ENCODE measurements around the gene CCDC38. TPM values are rescaled to one million over a fixed set of nuclear protein-coding genes. Genes with fewer than 3 reads are reported as not detected.

The CCDC38 gene
- polyA plus RNA-seq, 1 donor from 2014 or later: not detected

DNA sequence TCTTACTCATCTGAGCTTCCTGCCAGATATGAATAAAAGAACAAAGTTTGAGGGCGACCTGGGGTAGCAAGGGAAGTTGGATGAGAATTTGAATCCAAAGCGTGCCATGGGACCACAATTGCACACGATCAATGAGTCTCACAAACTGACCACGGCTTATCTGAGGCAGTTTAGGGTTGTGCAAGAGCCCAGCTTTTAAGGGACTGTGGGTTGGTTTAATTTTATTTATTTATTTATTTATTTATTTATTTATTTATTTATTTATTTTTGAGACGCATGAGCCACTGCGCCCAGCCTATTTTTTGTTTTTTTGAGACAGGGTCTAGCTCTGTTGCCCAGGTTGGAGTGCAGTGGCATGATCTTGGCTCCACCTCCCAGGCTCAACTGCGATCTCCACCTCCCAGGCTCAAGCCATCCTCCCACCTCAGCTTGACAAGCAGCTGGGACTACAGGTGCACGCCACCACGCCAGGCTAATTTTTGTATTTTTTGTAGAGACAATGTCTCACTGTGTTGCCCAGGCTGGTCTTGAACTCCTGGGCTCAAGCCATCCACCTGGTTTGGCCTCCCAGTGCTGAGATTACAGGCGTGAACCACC is 1.8 kb upstream of the CCDC38 start:
- Mint-ChIP-seq H3K27me3 (no peaks in the 10 kb centered on the region), H3K4me1 (peaks cover 5 to 10% (median 9%) of the 10 kb centered on the region in 3 donors), H3K36me3 (no peaks in the 10 kb centered on the region), H3K4me3 (peak overlapping the region in 3 of 4 donors; percentile 92 to 96 (median 94)), H3K9me3 (no peaks in the 10 kb centered on the region), H3K27ac (peak overlapping the region in 2 of 3 donors; percentile 25 to 83)

GRCh38 chr12:95943330-95943842 is 972 bp upstream of the CCDC38 start, which contains the start of gene AMDHD1:
Gene AMDHD1 (plus strand): TSS chr12:95943331. CDS start chr12:95943399, 68 bp downstream.
- Mint-ChIP-seq H3K27ac (peak within 1 kb of the TSS; percentile 83 to 98 (median 89)), H3K36me3 (no peaks in the 10 kb centered on the region), H3K4me1 (peaks cover 5 to 10% (median 9%) of the 10 kb centered on the region in 3 donors), H3K27me3 (no peaks in the 10 kb centered on the region), H3K4me3 (peak within 1 kb of the TSS; percentile 92 to 99 (median 97)), H3K9me3 (no peaks in the 10 kb centered on the region)

DNA sequence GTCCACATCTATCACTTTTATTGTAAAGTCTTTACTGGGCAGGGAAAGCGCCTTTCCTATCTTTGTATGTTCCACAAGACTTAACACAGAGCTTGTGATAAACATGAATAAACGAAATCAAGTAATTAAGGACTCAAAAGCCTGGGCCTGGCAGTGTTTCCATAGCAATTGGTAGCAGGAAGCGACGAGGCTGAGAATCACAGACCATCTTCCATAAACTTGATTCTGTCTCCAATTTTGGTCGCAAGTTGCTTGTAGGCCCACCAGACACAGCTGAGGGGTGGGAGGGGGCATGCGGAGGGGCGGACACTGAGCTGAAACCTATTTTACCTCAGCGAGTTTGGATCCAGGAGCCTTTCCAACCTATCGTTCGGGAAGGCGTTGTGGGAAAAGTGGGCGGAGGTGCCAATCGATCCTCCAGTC is 302 bp downstream of the CCDC38 start:
- Mint-ChIP-seq H3K4me3 (peak overlapping the region; percentile 92 to 99 (median 97)), H3K27me3 (no peaks in the 10 kb centered on the region), H3K4me1 (peaks cover 5 to 10% (median 9%) of the 10 kb centered on the region in 3 donors), H3K36me3 (no peaks in the 10 kb centered on the region), H3K9me3 (no peaks in the 10 kb centered on the region), H3K27ac (peak overlapping the region in 2 of 3 donors; percentile 66 to 80)

DNA sequence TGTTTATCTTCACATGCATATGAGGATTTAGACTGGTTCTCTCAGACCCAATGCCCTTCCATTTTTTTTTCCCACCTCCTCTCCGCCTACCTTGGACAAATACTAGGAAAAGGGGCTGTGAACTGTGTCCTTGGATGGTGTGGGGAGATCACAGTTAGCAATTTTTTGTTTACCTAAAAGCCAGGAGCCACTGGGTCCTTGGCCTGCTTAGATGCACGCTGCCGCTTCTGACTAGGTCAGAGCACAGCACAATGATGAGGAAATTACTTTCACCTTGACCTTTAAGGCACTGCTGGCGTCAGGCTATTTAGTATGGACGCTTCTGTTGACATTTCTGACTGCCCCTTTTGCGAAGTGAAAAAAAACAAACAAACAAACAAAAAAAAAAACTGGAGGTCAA is 1.9 kb downstream of the CCDC38 start:
- H3K36me3 Mint-ChIP-seq: no peaks in the 10 kb centered on the region
- H3K27ac Mint-ChIP-seq: peak overlapping the region in 2 of 3 donors; percentile 38 to 41
- no peaks in the 10 kb centered on the region for H3K9me3 Mint-ChIP-seq
- H3K27me3 Mint-ChIP-seq: no peaks in the 10 kb centered on the region
- H3K4me3 Mint-ChIP-seq: peak overlapping the region in 1 of 4 donors; percentile 79
- peaks cover 5 to 10% (median 9%) of the 10 kb centered on the region in 3 donors for H3K4me1 Mint-ChIP-seq

- H3K36me3 Mint-ChIP-seq: peaks cover 4% of the 10 kb centered on the region
- H3K4me1 Mint-ChIP-seq: no peaks in the 10 kb centered on the region
- H3K27ac Mint-ChIP-seq: no peak overlapping the region
- peaks cover 0 to 6% (median 4%) of the 10 kb centered on the region in 3 donors for H3K9me3 Mint-ChIP-seq
- H3K27me3 Mint-ChIP-seq: peaks cover 3% of the 10 kb centered on the region
- no peak overlapping the region for H3K4me3 Mint-ChIP-seq
Measured at GRCh38 chr12:95922231-95922630, 20.2 kb downstream of the CCDC38 start.

- peaks cover 3% of the 10 kb centered on the region for H3K27me3 Mint-ChIP-seq
- H3K27ac Mint-ChIP-seq: no peak overlapping the region
- H3K4me1 Mint-ChIP-seq: no peaks in the 10 kb centered on the region
- no peak overlapping the region for H3K4me3 Mint-ChIP-seq
- peaks cover 0 to 6% (median 4%) of the 10 kb centered on the region in 3 donors for H3K9me3 Mint-ChIP-seq
- H3K36me3 Mint-ChIP-seq: peaks cover 3% of the 10 kb centered on the region
Measured at GRCh38 chr12:95919110-95919509, 23.3 kb downstream of the CCDC38 start.

DNA sequence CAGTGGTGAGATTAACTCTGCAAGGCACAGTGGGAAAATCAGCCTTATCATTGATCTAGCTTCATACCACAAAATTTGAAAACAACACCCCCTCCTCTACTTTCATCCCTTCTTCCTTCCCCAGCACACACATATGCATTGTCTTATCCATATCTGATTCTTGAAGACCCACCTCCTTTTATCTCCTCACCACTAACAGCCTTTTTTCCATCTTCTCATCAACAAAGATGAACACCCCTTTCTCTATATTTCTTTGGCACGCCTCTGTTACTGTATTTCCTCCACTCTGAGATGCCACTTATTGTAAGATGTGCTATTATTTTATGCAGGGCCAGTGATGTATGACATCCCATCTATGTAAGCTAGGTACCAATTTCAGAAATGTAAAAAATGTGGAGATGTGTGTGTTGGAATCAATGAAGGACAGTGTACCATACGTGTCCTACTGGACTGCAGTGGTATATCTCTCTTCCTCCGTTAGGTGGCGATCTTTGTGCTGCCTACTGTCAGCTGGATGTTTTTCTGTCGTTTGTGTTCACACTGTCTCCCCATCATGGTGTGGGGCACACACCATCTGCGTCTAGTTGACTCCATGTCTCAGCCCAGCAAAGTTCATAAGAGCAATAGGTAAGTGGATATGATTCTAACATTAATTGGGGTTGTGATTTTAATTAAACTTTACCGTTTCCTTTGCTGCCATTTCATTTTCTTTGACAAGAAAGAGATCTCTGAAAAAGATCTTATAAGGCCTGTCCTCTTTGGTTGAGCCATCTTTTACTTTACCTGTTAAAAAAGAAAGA is 24.0 kb downstream of the CCDC38 start:
- Mint-ChIP-seq H3K27me3 (peaks cover 3% of the 10 kb centered on the region), H3K36me3 (peaks cover 3% of the 10 kb centered on the region), H3K4me3 (no peak overlapping the region), H3K4me1 (no peaks in the 10 kb centered on the region), H3K9me3 (peaks cover 0 to 6% (median 4%) of the 10 kb centered on the region in 3 donors), H3K27ac (no peak overlapping the region)

- H3K27me3 Mint-ChIP-seq: peaks cover 3% of the 10 kb centered on the region
- H3K9me3 Mint-ChIP-seq: peaks cover 0 to 5% (median 0%) of the 10 kb centered on the region in 3 donors
- H3K36me3 Mint-ChIP-seq: peaks cover 2% of the 10 kb centered on the region
- no peak overlapping the region for H3K4me3 Mint-ChIP-seq
- no peak overlapping the region for H3K27ac Mint-ChIP-seq
- H3K4me1 Mint-ChIP-seq: no peaks in the 10 kb centered on the region
Measured at GRCh38 chr12:95909871-95910270, 32.5 kb downstream of the CCDC38 start.

GRCh38 chr12:95908573-95908972 is 33.8 kb downstream of the CCDC38 start:
- peaks cover 8% of the 10 kb centered on the region for H3K27me3 Mint-ChIP-seq
- no peak overlapping the region for H3K27ac Mint-ChIP-seq
- no peak overlapping the region for H3K4me3 Mint-ChIP-seq
- H3K36me3 Mint-ChIP-seq: peaks cover 2% of the 10 kb centered on the region
- H3K4me1 Mint-ChIP-seq: no peaks in the 10 kb centered on the region
- peaks cover 0 to 7% (median under 1%) of the 10 kb centered on the region in 3 donors for H3K9me3 Mint-ChIP-seq

GRCh38 chr12:95898081-95898480 is 44.3 kb downstream of the CCDC38 start:
- H3K4me1 Mint-ChIP-seq: no peaks in the 10 kb centered on the region
- H3K36me3 Mint-ChIP-seq: peaks cover 2% of the 10 kb centered on the region
- H3K4me3 Mint-ChIP-seq: no peak overlapping the region
- H3K9me3 Mint-ChIP-seq: peaks cover 0 to 4% (median under 1%) of the 10 kb centered on the region in 3 donors
- H3K27ac Mint-ChIP-seq: no peak overlapping the region
- peaks cover 3% of the 10 kb centered on the region for H3K27me3 Mint-ChIP-seq

GRCh38 chr12:95896846-95897245 is 45.6 kb downstream of the CCDC38 start:
- no peak overlapping the region for H3K27ac Mint-ChIP-seq
- peaks cover 0 to 2% (median 0%) of the 10 kb centered on the region in 3 donors for H3K9me3 Mint-ChIP-seq
- no peak overlapping the region for H3K4me3 Mint-ChIP-seq
- peaks cover 2% of the 10 kb centered on the region for H3K36me3 Mint-ChIP-seq
- peaks cover 3% of the 10 kb centered on the region for H3K27me3 Mint-ChIP-seq
- no peaks in the 10 kb centered on the region for H3K4me1 Mint-ChIP-seq

- peaks cover 3% of the 10 kb centered on the region for H3K27me3 Mint-ChIP-seq
- no peak overlapping the region for H3K4me3 Mint-ChIP-seq
- peaks cover 0 to 2% (median 0%) of the 10 kb centered on the region in 3 donors for H3K9me3 Mint-ChIP-seq
- no peak overlapping the region for H3K27ac Mint-ChIP-seq
- peaks cover 2% of the 10 kb centered on the region for H3K36me3 Mint-ChIP-seq
- H3K4me1 Mint-ChIP-seq: no peaks in the 10 kb centered on the region
Measured at GRCh38 chr12:95890958-95891357, 51.5 kb downstream of the CCDC38 start.

GRCh38 chr12:95887311-95887710 is 55.1 kb downstream of the CCDC38 start:
- Mint-ChIP-seq H3K27me3 (peaks cover 2% of the 10 kb centered on the region), H3K27ac (no peak overlapping the region), H3K4me3 (no peak overlapping the region), H3K9me3 (no peaks in the 10 kb centered on the region), H3K4me1 (no peaks in the 10 kb centered on the region), H3K36me3 (no peaks in the 10 kb centered on the region)

DNA sequence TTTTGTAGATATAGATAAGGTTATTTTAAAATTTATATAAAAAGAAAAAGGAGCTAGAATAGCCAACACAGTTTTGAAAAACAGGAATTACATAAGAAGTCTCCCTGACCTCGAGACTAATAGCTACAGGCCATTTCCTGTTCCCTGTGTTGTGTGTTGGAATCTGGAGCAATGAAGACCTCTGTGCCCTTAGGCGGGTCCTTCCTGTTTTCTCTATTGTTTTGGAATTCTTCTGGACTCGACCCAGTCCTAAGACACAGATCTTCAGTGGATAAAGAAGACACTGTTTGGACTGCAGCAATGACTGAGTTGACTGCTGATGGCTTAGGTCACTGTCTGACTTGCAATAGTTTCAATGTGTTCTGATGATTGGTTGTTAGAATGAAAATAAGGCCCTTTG is 57.4 kb downstream of the CCDC38 start:
- peaks cover 2% of the 10 kb centered on the region for H3K27me3 Mint-ChIP-seq
- no peaks in the 10 kb centered on the region for H3K9me3 Mint-ChIP-seq
- H3K4me1 Mint-ChIP-seq: no peaks in the 10 kb centered on the region
- H3K36me3 Mint-ChIP-seq: no peaks in the 10 kb centered on the region
- no peak overlapping the region for H3K4me3 Mint-ChIP-seq
- H3K27ac Mint-ChIP-seq: no peak overlapping the region

- Mint-ChIP-seq H3K4me3 (no peak overlapping the region), H3K9me3 (no peaks in the 10 kb centered on the region), H3K27ac (no peak overlapping the region), H3K4me1 (no peaks in the 10 kb centered on the region), H3K36me3 (no peaks in the 10 kb centered on the region), H3K27me3 (no peaks in the 10 kb centered on the region)
Measured at GRCh38 chr12:95882873-95883272, 59.5 kb downstream of the CCDC38 start.
